B cell (primary cell): ENCODE measurements around the gene FBXO24.

Source experiments
- EZH2 ChIP-seq: IDR thresholded peaks from 2 replicates; pipeline ENCODE4 v1.6.1; 2012; ENCODE audit warnings: borderline replicate concordance, low read depth, mild to moderate bottlenecking, moderate library complexity, low read length; ENCODE audit not compliant: insufficient read depth, poor library complexity, severe bottlenecking
- TF ChIP-seq, protein P1 (sequence below): fragments of 200-600 bp; IDR thresholded peaks from one replicate; pipeline ENCODE4 v1.8.0; 2022; ENCODE audit warnings: antibody characterized with exemption, mild to moderate bottlenecking

DNA sequence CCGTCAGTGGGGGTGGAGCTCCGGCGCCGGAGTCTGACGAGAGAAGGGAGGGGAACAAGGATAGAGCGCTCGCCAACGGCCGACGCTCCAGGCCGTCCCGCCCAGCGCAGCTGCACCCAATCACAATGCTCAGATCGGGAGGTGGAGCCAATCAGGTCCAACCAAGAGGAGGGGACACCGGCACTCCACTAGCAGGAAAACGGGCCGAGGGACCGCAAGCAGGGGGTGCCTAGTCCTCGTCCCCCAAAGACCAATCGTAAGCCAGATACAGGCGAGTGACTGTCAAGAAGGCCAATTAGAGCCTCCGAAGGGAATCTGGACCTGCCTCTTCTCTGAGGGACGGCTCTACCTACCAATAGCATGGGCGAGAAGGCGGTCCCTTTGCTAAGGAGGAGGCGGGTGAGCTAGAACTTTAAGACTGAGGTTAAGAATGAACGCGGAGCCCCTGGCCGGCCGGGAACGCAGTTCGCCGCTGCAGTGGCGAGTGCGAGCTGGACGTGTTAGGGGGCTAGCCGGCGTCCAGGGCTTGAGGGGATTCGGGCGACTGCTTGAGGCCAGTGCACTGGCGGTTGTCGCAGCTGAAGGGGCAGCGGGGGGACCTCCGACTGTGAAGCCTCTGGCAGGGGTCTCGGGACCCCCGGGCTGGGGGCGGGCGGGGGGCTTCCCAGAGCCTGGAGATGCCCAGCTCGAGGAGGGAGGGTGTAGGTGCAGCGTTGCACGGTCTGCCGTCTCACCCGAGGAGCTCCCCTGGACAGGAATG lies at the start of gene FBXO24:
- TF ChIP-seq, protein P1, sequence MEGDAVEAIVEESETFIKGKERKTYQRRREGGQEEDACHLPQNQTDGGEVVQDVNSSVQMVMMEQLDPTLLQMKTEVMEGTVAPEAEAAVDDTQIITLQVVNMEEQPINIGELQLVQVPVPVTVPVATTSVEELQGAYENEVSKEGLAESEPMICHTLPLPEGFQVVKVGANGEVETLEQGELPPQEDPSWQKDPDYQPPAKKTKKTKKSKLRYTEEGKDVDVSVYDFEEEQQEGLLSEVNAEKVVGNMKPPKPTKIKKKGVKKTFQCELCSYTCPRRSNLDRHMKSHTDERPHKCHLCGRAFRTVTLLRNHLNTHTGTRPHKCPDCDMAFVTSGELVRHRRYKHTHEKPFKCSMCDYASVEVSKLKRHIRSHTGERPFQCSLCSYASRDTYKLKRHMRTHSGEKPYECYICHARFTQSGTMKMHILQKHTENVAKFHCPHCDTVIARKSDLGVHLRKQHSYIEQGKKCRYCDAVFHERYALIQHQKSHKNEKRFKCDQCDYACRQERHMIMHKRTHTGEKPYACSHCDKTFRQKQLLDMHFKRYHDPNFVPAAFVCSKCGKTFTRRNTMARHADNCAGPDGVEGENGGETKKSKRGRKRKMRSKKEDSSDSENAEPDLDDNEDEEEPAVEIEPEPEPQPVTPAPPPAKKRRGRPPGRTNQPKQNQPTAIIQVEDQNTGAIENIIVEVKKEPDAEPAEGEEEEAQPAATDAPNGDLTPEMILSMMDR = no peak
- TF ChIP-seq EZH2 = no peak
